PC-3 (cell line): Measurements from ENCODE around the gene CNTNAP5.

Experiments used
- EZH2 ChIP-seq: fragments of 300-600 bp; sonication (generic); IDR thresholded peaks from one replicate; pipeline ENCODE4 v1.6.1; 2017; ENCODE audit warnings: antibody characterized with exemption, mild to moderate bottlenecking, low read length; ENCODE audit not compliant: unreplicated experiment
- TF ChIP-seq, protein P1 (sequence below): fragments of 300-600 bp; sonication (generic); conservative IDR thresholded peaks from 2 replicates; pipeline ENCODE4 v1.5.1; 2017; ENCODE audit warnings: antibody characterized with exemption, low read depth, mild to moderate bottlenecking, low read length

DNA sequence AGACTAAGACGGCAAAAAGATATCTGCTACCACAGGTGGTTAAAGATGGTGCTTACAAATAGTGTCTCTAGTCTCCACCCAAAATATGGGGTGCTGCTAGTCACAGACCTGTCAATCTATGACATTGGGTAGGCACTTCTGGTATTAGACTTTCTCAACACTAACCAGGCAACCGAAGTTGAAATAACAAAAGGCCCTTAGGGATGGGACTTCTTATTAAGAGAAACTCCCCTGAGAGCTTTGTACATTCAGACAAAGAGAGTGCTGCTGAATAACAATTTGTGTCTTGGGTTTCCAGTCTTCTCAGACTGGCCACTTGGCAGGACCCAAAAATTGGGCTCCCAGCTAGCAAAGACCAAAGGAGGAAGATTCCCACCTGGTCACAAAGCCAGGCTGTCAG lies 310.0 kb downstream of the CNTNAP5 start:
- no peak for TF ChIP-seq EZH2
- TF ChIP-seq, protein P1, sequence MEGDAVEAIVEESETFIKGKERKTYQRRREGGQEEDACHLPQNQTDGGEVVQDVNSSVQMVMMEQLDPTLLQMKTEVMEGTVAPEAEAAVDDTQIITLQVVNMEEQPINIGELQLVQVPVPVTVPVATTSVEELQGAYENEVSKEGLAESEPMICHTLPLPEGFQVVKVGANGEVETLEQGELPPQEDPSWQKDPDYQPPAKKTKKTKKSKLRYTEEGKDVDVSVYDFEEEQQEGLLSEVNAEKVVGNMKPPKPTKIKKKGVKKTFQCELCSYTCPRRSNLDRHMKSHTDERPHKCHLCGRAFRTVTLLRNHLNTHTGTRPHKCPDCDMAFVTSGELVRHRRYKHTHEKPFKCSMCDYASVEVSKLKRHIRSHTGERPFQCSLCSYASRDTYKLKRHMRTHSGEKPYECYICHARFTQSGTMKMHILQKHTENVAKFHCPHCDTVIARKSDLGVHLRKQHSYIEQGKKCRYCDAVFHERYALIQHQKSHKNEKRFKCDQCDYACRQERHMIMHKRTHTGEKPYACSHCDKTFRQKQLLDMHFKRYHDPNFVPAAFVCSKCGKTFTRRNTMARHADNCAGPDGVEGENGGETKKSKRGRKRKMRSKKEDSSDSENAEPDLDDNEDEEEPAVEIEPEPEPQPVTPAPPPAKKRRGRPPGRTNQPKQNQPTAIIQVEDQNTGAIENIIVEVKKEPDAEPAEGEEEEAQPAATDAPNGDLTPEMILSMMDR: no peak
